Measurements from ENCODE around the gene SEMA4D. TPM values are rescaled to one million over a fixed set of nuclear protein-coding genes. Genes with fewer than 3 reads are reported as not detected.

SEMA4D gene
- total and polyA plus RNA-seq, 9 of the 15 experiments (the other 6 are each of a cell fraction or from before 2014, with no cell fraction given): 0.38 to 5.1 (median 1.8) TPM

DNA sequence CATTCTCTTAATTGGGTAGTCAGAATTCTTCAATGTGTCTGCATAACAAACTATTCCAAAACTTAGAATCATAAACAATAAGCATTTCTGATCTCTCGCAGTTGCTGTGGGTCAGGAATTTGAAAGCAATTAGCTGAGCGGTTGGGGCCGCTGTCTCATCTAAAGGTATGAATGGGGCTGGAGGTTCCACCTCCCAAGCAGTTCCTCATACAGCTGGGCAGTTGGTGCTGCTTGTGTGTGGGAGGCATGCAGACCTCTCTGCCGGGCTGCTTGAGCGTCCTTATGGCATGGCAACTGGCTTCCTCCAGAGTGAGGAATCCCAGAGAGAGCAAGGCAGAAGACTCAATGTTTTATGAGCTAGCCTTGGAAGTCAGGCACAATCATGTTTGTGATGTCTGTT, 30.2 kb upstream of the SEMA4D start:
- no peaks in the 10 kb centered on the region for H4K20me1 ChIP-seq (replicated peaks; ENCODE audit: control insufficient read depth, insufficient read depth, low read length)
- H3K36me3 ChIP-seq (ENCODE audit: control insufficient read depth, insufficient read depth, low read length): no peaks in the 10 kb centered on the region
- ChIA-PET CTCF (ENCODE audit: low intra/inter-chr PET ratio) (no interaction called here), POLR2A (interaction anchor here (0.7 kb wide), 1 partner anchor 155 kb away, joined by 4 read pairs; no protein-coding TSS in a partner anchor)
- H3K27me3 ChIP-seq (ENCODE audit: control insufficient read depth in 2 of 2, insufficient read depth in 2 of 2, low read length in 2 of 2): peaks cover 0 to 16% of the 10 kb centered on the region in 2 experiments; a peak in 1 of 5 replicates
- DNase-seq (ENCODE audit: extremely low read depth in 1 of 4, low spot score in 3 of 4) (no peak), ATAC-seq (no peak), FAIRE-seq (no peak)
- no peak overlapping the region for H3K4me2 ChIP-seq (ENCODE audit: insufficient read depth, low read length)
- WGBS (ENCODE audit: insufficient coverage, low coverage, missing lambda C conversion rate): 0% methylated on average over 5 of the region's 5 CpGs
- no peaks in the 10 kb centered on the region for H3K9me3 ChIP-seq (replicated peaks; ENCODE audit: control insufficient read depth, insufficient read depth, low read depth, low read length)
- no peak overlapping the region for H3K27ac ChIP-seq (ENCODE audit: extremely low read depth, low read depth, low read length)
- H3K9ac ChIP-seq (ENCODE audit: insufficient read depth in 1 of 2, low read depth in 2 of 2, low read length in 2 of 2): no peak overlapping the region
- H3K4me3 ChIP-seq: no peak overlapping the region
- H3K4me1 ChIP-seq (replicated peaks in 1 of 2; ENCODE audit: control insufficient read depth in 2 of 2, insufficient read depth in 2 of 2, low read length in 2 of 2): peaks cover 0 to 3% of the 10 kb centered on the region in 2 experiments; a peak in 2 of 5 replicates
- no peak overlapping the region for H2AFZ ChIP-seq (ENCODE audit: low read depth, low read length)
- no peaks in the 10 kb centered on the region for H3K79me2 ChIP-seq (ENCODE audit: control insufficient read depth, insufficient read depth, low read length)
- no peaks in the 10 kb centered on the region for H3K9me1 ChIP-seq (ENCODE audit: control insufficient read depth, insufficient read depth, low read length)
- no TSS peak for BruUV-seq (replicated peaks)
- in situ Hi-C loops (cut with MboI) (no loop called here), intact Hi-C loops (cut with micrococcal nuclease) (no loop called here)
- TF ChIP-seq RBM22 (IDR thresholded peaks at IDR 0.05; ENCODE audit: low read depth, low read length, poor library complexity, severe bottlenecking) (no peak), ZNF436 (CRISPR knock-in tag; IDR thresholded peaks at IDR 0.05) (no peak), EGR1 (conservative IDR thresholded peaks at IDR 0.05) (no peak), SRSF3 (IDR thresholded peaks at IDR 0.05; ENCODE audit: insufficient read depth, low read length) (no peak), RUNX1 (IDR thresholded peaks at IDR 0.05; ENCODE audit: low read depth) (no peak), ZNF668 (CRISPR knock-in tag; IDR thresholded peaks at IDR 0.05) (no peak), JUND (IDR thresholded peaks at IDR 0.05; ENCODE audit: borderline replicate concordance, low read depth, low read length) (no peak), JUND (tag; IDR thresholded peaks at IDR 0.05; ENCODE audit: borderline replicate concordance, low read depth, low read length) (no peak)
- TF ChIP-seq, protein P1, sequence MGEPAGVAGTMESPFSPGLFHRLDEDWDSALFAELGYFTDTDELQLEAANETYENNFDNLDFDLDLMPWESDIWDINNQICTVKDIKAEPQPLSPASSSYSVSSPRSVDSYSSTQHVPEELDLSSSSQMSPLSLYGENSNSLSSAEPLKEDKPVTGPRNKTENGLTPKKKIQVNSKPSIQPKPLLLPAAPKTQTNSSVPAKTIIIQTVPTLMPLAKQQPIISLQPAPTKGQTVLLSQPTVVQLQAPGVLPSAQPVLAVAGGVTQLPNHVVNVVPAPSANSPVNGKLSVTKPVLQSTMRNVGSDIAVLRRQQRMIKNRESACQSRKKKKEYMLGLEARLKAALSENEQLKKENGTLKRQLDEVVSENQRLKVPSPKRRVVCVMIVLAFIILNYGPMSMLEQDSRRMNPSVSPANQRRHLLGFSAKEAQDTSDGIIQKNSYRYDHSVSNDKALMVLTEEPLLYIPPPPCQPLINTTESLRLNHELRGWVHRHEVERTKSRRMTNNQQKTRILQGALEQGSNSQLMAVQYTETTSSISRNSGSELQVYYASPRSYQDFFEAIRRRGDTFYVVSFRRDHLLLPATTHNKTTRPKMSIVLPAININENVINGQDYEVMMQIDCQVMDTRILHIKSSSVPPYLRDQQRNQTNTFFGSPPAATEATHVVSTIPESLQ (CRISPR knock-in tag; IDR thresholded peaks at IDR 0.05): no peak
- TF ChIP-seq, protein P2, sequence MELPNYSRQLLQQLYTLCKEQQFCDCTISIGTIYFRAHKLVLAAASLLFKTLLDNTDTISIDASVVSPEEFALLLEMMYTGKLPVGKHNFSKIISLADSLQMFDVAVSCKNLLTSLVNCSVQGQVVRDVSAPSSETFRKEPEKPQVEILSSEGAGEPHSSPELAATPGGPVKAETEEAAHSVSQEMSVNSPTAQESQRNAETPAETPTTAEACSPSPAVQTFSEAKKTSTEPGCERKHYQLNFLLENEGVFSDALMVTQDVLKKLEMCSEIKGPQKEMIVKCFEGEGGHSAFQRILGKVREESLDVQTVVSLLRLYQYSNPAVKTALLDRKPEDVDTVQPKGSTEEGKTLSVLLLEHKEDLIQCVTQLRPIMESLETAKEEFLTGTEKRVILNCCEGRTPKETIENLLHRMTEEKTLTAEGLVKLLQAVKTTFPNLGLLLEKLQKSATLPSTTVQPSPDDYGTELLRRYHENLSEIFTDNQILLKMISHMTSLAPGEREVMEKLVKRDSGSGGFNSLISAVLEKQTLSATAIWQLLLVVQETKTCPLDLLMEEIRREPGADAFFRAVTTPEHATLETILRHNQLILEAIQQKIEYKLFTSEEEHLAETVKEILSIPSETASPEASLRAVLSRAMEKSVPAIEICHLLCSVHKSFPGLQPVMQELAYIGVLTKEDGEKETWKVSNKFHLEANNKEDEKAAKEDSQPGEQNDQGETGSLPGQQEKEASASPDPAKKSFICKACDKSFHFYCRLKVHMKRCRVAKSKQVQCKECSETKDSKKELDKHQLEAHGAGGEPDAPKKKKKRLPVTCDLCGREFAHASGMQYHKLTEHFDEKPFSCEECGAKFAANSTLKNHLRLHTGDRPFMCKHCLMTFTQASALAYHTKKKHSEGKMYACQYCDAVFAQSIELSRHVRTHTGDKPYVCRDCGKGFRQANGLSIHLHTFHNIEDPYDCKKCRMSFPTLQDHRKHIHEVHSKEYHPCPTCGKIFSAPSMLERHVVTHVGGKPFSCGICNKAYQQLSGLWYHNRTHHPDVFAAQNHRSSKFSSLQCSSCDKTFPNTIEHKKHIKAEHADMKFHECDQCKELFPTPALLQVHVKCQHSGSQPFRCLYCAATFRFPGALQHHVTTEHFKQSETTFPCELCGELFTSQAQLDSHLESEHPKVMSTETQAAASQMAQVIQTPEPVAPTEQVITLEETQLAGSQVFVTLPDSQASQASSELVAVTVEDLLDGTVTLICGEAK (IDR thresholded peaks at IDR 0.05): no peak
- TF ChIP-seq, protein P2 (CRISPR knock-in tag; IDR thresholded peaks at IDR 0.05): no peak

Data from K562 (cell line).